K562 (cell line): ENCODE data around the gene CTAGE1. TPM values are rescaled to one million over a fixed set of nuclear protein-coding genes. Genes with fewer than 3 reads are reported as not detected.
A peak's percentile ranks its signal among the peaks of the same experiment; 100 is the strongest.

ENCODE experiments used
- BACH1 ChIP-seq: fragments of 200-800 bp; sonication (Bioruptor generic); IDR thresholded peaks from 2 replicates; pipeline ENCODE4 v1.6.1; 2016; ENCODE audit warnings: missing genetic modification characterization, missing compliant biosample characterization
- ELK3 ChIP-seq: fragments of 450-650 bp; formaldehyde crosslinking; IDR thresholded peaks from 2 replicates; pipeline ENCODE4 v1.4.0; 2020; ENCODE audit warnings: mild to moderate bottlenecking
- LCOR ChIP-seq: sonication (generic); formaldehyde crosslinking; IDR thresholded peaks from 2 replicates; pipeline ENCODE4 v1.8.0; 2022; ENCODE audit warnings: mild to moderate bottlenecking, missing genetic modification reagents
- MTF1 ChIP-seq: fragments of 250-450 bp; sonication (Bioruptor Pico); IDR thresholded peaks from 2 replicates; pipeline ENCODE4 v1.9.0; 2021; ENCODE audit warnings: moderate library complexity, mild to moderate bottlenecking, inconsistent platforms, borderline replicate concordance
- MYC ChIP-seq, 2 experiments: fragments of 250-450 bp in 1 of 2; sonication (Bioruptor Pico) in 1 of 2; IDR thresholded peaks; 2 replicates each; pipeline versions ENCODE4 v1.5.1 to v1.6.1; 2012 to 2021; ENCODE audit warnings: low read depth in 2 of 2, borderline replicate concordance in 1 of 2, improper control_type of control experiment in 1 of 2, low read length in 1 of 2, mild to moderate bottlenecking in 1 of 2, moderate library complexity in 1 of 2
- PREB ChIP-seq: sonication (generic); formaldehyde crosslinking; IDR thresholded peaks from 2 replicates; pipeline ENCODE4 v1.8.1; 2023; ENCODE audit warnings: mild to moderate bottlenecking, missing genetic modification reagents
- RCOR1 ChIP-seq, 2 experiments: IDR thresholded peaks; 2 replicates each; pipeline ENCODE4 v1.6.1; 2012; ENCODE audit warnings: low read depth in 2 of 2, low read length in 2 of 2, borderline replicate concordance in 1 of 2, improper control_type of control experiment in 1 of 2
- SIN3B ChIP-seq: fragments of 450-650 bp; IDR thresholded peaks from 2 replicates; pipeline ENCODE4 v1.6.1; 2017; ENCODE audit warnings: low read depth, mild to moderate bottlenecking, moderate library complexity
- SRF ChIP-seq, 2 experiments: fragments of 250-450, 450-650 bp in 1 of 2; sonication (Bioruptor Pico) in 1 of 2; sonication (generic) in 1 of 2; formaldehyde crosslinking; IDR thresholded peaks; 2 replicates each; pipeline versions ENCODE4 v1.5.0 to v1.5.1; 2020 to 2022; ENCODE audit warnings: mild to moderate bottlenecking in 1 of 2, missing genetic modification reagents in 1 of 2
- USF1 ChIP-seq: sonication (generic); formaldehyde crosslinking; IDR thresholded peaks from 2 replicates; pipeline ENCODE4 v1.9.0; 2022; ENCODE audit warnings: mild to moderate bottlenecking, missing genetic modification reagents
- ZBTB40 ChIP-seq, 2 experiments: fragments of 450-650 bp in 1 of 2; sonication (generic) in 1 of 2; formaldehyde crosslinking in 1 of 2; IDR thresholded peaks; 2 replicates each; pipeline versions ENCODE4 v1.7.1 to v1.9.0; 2016 to 2022; ENCODE audit warnings: inconsistent platforms in 1 of 2, mild to moderate bottlenecking in 1 of 2, missing genetic modification reagents in 1 of 2
- ZFP1 ChIP-seq: fragments of 450-650 bp; formaldehyde crosslinking; IDR thresholded peaks from 2 replicates; pipeline ENCODE4 v1.4.0; 2020; ENCODE audit warnings: mild to moderate bottlenecking, mixed read lengths
- ZNF134 ChIP-seq: fragments of 250-450 bp; sonication (Bioruptor Pico); conservative IDR thresholded peaks from 2 replicates; pipeline ENCODE4 v1.4.0; 2020
- ZNF589 ChIP-seq: fragments of 200-800 bp; sonication (Bioruptor generic); IDR thresholded peaks from 2 replicates; pipeline ENCODE4 v1.6.1; 2016; ENCODE audit warnings: low read depth, missing genetic modification characterization, missing compliant biosample characterization
- polyA plus RNA-seq, 8 experiments: library from polyadenylated mRNA; depleted of rRNA in 4 of 8; stranded (reverse) in 5 of 8; unstranded in 3 of 8; fragments of >200 nt; fragmentation: Nextera tagmentation in 2 of 8; fragmentation: Illumina TruSeq in 1 of 8; extraction: Ambion mirVana in 2 of 8; extraction: Trizol in 1 of 8; gene quantifications; 2 replicates each; pipeline versions ENCODE4 v1.2.1 to v1.2.3, GENCODE V29; 2011 to 2014; ENCODE audit warnings: inconsistent platforms in 1 of 8, missing spikeins in 1 of 8
- total RNA-seq, 7 experiments: library from RNA; depleted of rRNA in 6 of 7; stranded (reverse); fragments of >200 nt in 6 of 7; fragmentation: Illumina TruSeq in 2 of 7; extraction: Trizol in 2 of 7; gene quantifications; 2 replicates each; pipeline versions ENCODE4 v1.2.1 to v1.2.3, GENCODE V29; 2011 to 2021; ENCODE audit warnings: low replicate concordance in 1 of 7

Gene CTAGE1
- total and polyA plus RNA-seq, 9 of the 15 experiments (the other 6 are each of a cell fraction or from before 2014, with no cell fraction given): not detected

GRCh38 chr18:22465859-22466457, 48.2 kb upstream of the CTAGE1 start (continued):
- TF ChIP-seq ZBTB40 (IDR thresholded peaks at IDR 0.05) (0 out of 2 replicates have a peak, but pooled peaks have one; percentile 21), ZBTB40 (CRISPR knock-in tag; IDR thresholded peaks at IDR 0.05) (no peak), ELK3 (CRISPR knock-in tag) (no peak), BACH1 (peak; percentile 63), MTF1 (CRISPR knock-in tag) (no peak), ZFP1 (CRISPR knock-in tag) (0 out of 2 replicates have a peak, but pooled peaks have one; percentile 18), SIN3B (no peak), USF1 (CRISPR knock-in tag) (peak; percentile 92), MYC (IDR thresholded peaks at IDR 0.05; ENCODE audit: low read depth, low read length) (0 out of 2 replicates have a peak, but pooled peaks have one; percentile 44), MYC (CRISPR knock-in tag; IDR thresholded peaks at IDR 0.05; ENCODE audit: borderline replicate concordance, low read depth) (no peak), SRF (CRISPR knock-in tag; IDR thresholded peaks at IDR 0.05) (peak in 1 of 2 experiments; percentile 88; a peak in 1 of 4 replicates), LCOR (CRISPR knock-in tag) (no peak), PREB (CRISPR knock-in tag) (0 out of 2 replicates have a peak, but pooled peaks have one; percentile 46), ZNF589 (peak; percentile 87), RCOR1 (IDR thresholded peaks at IDR 0.05; ENCODE audit: borderline replicate concordance in 1 of 2, low read depth in 2 of 2, low read length in 2 of 2) (peak in 1 of 2 experiments; percentile 72; a peak in 1 of 4 replicates), ZNF134 (CRISPR knock-in tag) (0 out of 2 replicates have a peak, but pooled peaks have one; percentile 56)
